K562 treated with DMSO at 1 percent for 4 hours (cell line): ENCODE data around the gene TRAPPC13. TPM values are rescaled to one million over a fixed set of nuclear protein-coding genes. Genes with fewer than 3 reads are reported as not detected.

Experiments
- total RNA-seq: library from RNA; unstranded; fragments of 300-600 nt; gene quantifications from 2 replicates; pipeline ENCODE4 v1.2.3, GENCODE V29; 2022; ENCODE audit not compliant: insufficient read depth

Gene TRAPPC13
- 8.2 and 9.6 TPM in 2 replicates for total RNA-seq

GRCh38 chr5:65624571-65625555 lies at the start of gene TRAPPC13, which contains the start of gene SHLD3:
Gene TRAPPC13, plus strand, starts transcription at chr5:65625027. Its CDS starts 34 bp downstream, at chr5:65625061.
Gene SHLD3, plus strand, starts transcription at chr5:65625027. Its CDS starts 4,561 bp downstream, at chr5:65629588.

GRCh38 chr5:65624025-65624570 lies 729 bp upstream of the TRAPPC13 start, which contains the start of gene TRIM23:
Gene TRIM23, minus strand, starts transcription at chr5:65624333. Its CDS starts 59 bp downstream, at chr5:65624274.

Other genes starting within 250 kb of the TRAPPC13 start
- 0.84 and 2.7 TPM in 2 replicates for gene ADAMTS6, start 143.1 kb upstream of the TRAPPC13 start, total RNA-seq
- 16.3 and 24.7 TPM in 2 replicates for gene CENPK, start 61.9 kb upstream of the TRAPPC13 start, total RNA-seq
- gene PPWD1, start 61.7 kb upstream of the TRAPPC13 start, total RNA-seq = 16.9 and 23.3 TPM in 2 replicates
- gene TRIM23, start 694 bp upstream of the TRAPPC13 start, total RNA-seq = 6.5 and 6.7 TPM in 2 replicates
- 3.8 and 5.0 TPM in 2 replicates for gene SHLD3, start within 50 bp of the TRAPPC13 start, total RNA-seq
- gene SGTB, start 97.1 kb downstream of the TRAPPC13 start, total RNA-seq = 1.6 and 1.9 TPM in 2 replicates
- gene NLN, start 97.2 kb downstream of the TRAPPC13 start, total RNA-seq = 9.2 and 11.7 TPM in 2 replicates